Type B pancreatic cell (in vitro differentiated cells): Measurements from ENCODE around the gene AMBRA1. TPM values are rescaled to one million over a fixed set of nuclear protein-coding genes. Genes with fewer than 3 reads are reported as not detected.
A peak's percentile ranks its signal among the peaks of the same experiment; 100 is the strongest.

Source experiments
- DNase-seq: peaks from one replicate; pipeline ENCODE4 v3.0.0; 2021; ENCODE audit warnings: mixed read lengths; ENCODE audit not compliant: unreplicated experiment; ENCODE audit errors: extremely low spot score
- H3K27ac Mint-ChIP-seq: 2 replicates; pipeline ENCODE4 v1.8.0; 2021; ENCODE audit warnings: mild to moderate bottlenecking, mixed read lengths
- H3K27me3 Mint-ChIP-seq: 2 replicates; pipeline ENCODE4 v1.8.0; 2021; ENCODE audit warnings: mixed read lengths
- H3K36me3 Mint-ChIP-seq: 2 replicates; pipeline ENCODE4 v1.8.0; 2021; ENCODE audit warnings: mixed read lengths
- H3K4me1 Mint-ChIP-seq: one replicate; pipeline ENCODE4 v1.8.0; 2021; ENCODE audit warnings: mixed read lengths; ENCODE audit not compliant: unreplicated experiment
- H3K4me3 Mint-ChIP-seq: 2 replicates; pipeline ENCODE4 v1.8.0; 2021; ENCODE audit warnings: mild to moderate bottlenecking, mixed read lengths
- H3K9me3 Mint-ChIP-seq: 2 replicates; pipeline ENCODE4 v1.8.0; 2021; ENCODE audit warnings: mixed read lengths
- CTCF ChIP-seq: fragments of 200-600 bp; sonication (generic); conservative IDR thresholded peaks from 2 replicates; pipeline ENCODE4 v1.5.0; 2021; ENCODE audit warnings: antibody characterized with exemption, mild to moderate bottlenecking
- total RNA-seq: library from RNA; stranded (reverse); gene quantifications from 2 replicates; pipeline ENCODE4 v1.2.1, GENCODE V29; 2021; ENCODE audit warnings: low replicate concordance

Gene AMBRA1
- total RNA-seq, 1 donor from 2014 or later, result 38.8 TPM

- H3K27me3 Mint-ChIP-seq, result no peaks in the 10 kb centered on the region
- TF ChIP-seq CTCF, result no peak
- peak overlapping the region; percentile 48 for H3K27ac Mint-ChIP-seq
- H3K4me1 Mint-ChIP-seq, result peaks cover 32% of the 10 kb centered on the region
- H3K36me3 Mint-ChIP-seq, result no peaks in the 10 kb centered on the region
- H3K4me3 Mint-ChIP-seq, result peak overlapping the region; percentile 28
- DNase-seq, result no peak
- no peaks in the 10 kb centered on the region for H3K9me3 Mint-ChIP-seq
These were observed 232.3 kb downstream of the AMBRA1 start for GRCh38 chr11:46361283-46362155.

- H3K36me3 Mint-ChIP-seq, result no peaks in the 10 kb centered on the region
- peak overlapping the region; percentile 48 for H3K27ac Mint-ChIP-seq
- no peak for DNase-seq
- H3K4me3 Mint-ChIP-seq, result peak overlapping the region; percentile 28
- H3K4me1 Mint-ChIP-seq, result peaks cover 32% of the 10 kb centered on the region
- H3K9me3 Mint-ChIP-seq, result no peaks in the 10 kb centered on the region
- no peaks in the 10 kb centered on the region for H3K27me3 Mint-ChIP-seq
- no peak for TF ChIP-seq CTCF
These were observed 232.9 kb downstream of the AMBRA1 start for GRCh38 chr11:46360878-46361277.

GRCh38 chr11:46359953-46360352 is 233.9 kb downstream of the AMBRA1 start:
- Mint-ChIP-seq H3K4me3 (no peak overlapping the region), H3K27ac (no peak overlapping the region), H3K4me1 (peaks cover 26% of the 10 kb centered on the region), H3K27me3 (no peaks in the 10 kb centered on the region), H3K9me3 (no peaks in the 10 kb centered on the region), H3K36me3 (no peaks in the 10 kb centered on the region)
- no peak for DNase-seq
- no peak for TF ChIP-seq CTCF

- H3K36me3 Mint-ChIP-seq, result no peaks in the 10 kb centered on the region
- peak overlapping the region; percentile 53 for H3K27ac Mint-ChIP-seq
- no peak for DNase-seq
- no peaks in the 10 kb centered on the region for H3K27me3 Mint-ChIP-seq
- no peaks in the 10 kb centered on the region for H3K9me3 Mint-ChIP-seq
- H3K4me1 Mint-ChIP-seq, result peaks cover 27% of the 10 kb centered on the region
- H3K4me3 Mint-ChIP-seq, result no peak overlapping the region
- no peak for TF ChIP-seq CTCF
These were observed 236.3 kb downstream of the AMBRA1 start for GRCh38 chr11:46357483-46357936.

GRCh38 chr11:46356924-46357482 is 236.8 kb downstream of the AMBRA1 start:
- H3K27ac Mint-ChIP-seq, result no peak overlapping the region
- no peaks in the 10 kb centered on the region for H3K9me3 Mint-ChIP-seq
- no peaks in the 10 kb centered on the region for H3K27me3 Mint-ChIP-seq
- no peaks in the 10 kb centered on the region for H3K36me3 Mint-ChIP-seq
- no peak for DNase-seq
- no peak for TF ChIP-seq CTCF
- H3K4me1 Mint-ChIP-seq, result peaks cover 27% of the 10 kb centered on the region
- H3K4me3 Mint-ChIP-seq, result no peak overlapping the region
